RWPE1 (cell line): ENCODE measurements around the gene USE1.

Experiments used
- CTCF ChIA-PET: fragments of 350-600 bp; sonication (Branson Sonifier 250); formaldehyde crosslinking; extraction: SDS; loops from one replicate; lab custom pipeline; 2021; lab: Yijun Ruan, JAX
- POLR2A ChIA-PET: fragments of 400-600 bp; formaldehyde crosslinking; extraction: SDS; loops from one replicate; lab custom pipeline; 2020; ENCODE audit warnings: antibody characterized with exemption; ENCODE audit not compliant: low non-redundant PET; lab: Yijun Ruan, JAX
- DNase-seq: peaks from one replicate; pipeline ENCODE4 v3.0.0; 2012; ENCODE audit warnings: low spot score
- H3K27ac ChIP-seq: fragments of 450-650 bp; 2 replicates; pipeline ENCODE4 v1.5.1; 2017
- TF ChIP-seq, protein P1 (sequence below): fragments of 450-650 bp; conservative IDR thresholded peaks from 2 replicates; pipeline ENCODE4 v1.5.1; 2017; ENCODE audit warnings: low read depth, mild to moderate bottlenecking

Gene USE1

DNA sequence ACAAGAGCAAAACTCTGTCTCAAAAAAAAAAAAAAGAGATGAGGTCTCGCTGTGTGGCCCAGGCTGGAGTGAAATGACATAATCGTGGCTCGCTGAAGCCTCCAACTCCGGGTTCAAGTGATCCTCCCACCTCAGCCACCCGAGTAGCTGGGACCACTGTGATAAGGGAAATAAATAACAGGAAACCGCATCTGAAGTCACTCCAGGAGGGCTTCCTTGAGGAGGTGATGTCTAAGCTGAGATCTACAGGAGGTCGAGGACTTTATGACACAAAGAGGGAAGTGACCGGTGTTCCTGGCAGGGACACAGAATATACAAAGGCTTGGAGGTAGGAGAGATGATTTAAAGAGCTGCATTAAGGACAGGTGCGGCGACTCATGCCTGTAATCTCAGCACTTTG is 39.5 kb downstream of the USE1 start:
- H3K27ac ChIP-seq: peak overlapping the region; percentile 30
- TF ChIP-seq, protein P1, sequence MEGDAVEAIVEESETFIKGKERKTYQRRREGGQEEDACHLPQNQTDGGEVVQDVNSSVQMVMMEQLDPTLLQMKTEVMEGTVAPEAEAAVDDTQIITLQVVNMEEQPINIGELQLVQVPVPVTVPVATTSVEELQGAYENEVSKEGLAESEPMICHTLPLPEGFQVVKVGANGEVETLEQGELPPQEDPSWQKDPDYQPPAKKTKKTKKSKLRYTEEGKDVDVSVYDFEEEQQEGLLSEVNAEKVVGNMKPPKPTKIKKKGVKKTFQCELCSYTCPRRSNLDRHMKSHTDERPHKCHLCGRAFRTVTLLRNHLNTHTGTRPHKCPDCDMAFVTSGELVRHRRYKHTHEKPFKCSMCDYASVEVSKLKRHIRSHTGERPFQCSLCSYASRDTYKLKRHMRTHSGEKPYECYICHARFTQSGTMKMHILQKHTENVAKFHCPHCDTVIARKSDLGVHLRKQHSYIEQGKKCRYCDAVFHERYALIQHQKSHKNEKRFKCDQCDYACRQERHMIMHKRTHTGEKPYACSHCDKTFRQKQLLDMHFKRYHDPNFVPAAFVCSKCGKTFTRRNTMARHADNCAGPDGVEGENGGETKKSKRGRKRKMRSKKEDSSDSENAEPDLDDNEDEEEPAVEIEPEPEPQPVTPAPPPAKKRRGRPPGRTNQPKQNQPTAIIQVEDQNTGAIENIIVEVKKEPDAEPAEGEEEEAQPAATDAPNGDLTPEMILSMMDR: no peak
- no peak for DNase-seq
- ChIA-PET CTCF (interaction anchor here (1.0 kb wide), 1 partner anchor 28 kb away, joined by 3 read pairs; no protein-coding TSS in a partner anchor), POLR2A (interaction anchor here (1.0 kb wide), 1 partner anchor 14 kb away, joined by 3 read pairs; no protein-coding TSS in a partner anchor)

DNA sequence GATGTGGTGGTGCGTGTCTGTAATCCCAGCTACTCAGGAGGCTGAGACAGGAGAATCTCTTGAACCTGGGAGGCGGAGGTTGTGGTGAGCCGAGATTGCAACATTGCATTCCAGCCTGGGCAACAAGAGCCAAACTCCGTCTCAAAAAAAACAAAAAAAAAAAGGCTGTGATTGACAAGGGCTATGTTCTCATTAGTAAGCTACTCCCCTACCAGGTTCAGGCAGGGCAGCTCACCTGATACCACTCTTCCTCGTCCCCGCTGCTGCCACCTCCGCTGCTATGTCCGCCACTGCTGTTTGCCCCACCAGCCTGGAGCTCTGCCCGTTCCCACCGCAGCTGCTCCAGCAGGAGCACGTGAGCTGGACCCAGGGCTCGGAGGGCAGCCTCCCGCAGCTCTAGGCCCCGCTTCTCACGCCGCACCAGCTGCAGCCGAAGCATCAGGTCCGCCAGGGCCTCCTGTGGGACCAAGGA is 40.0 kb downstream of the USE1 start:
- ChIA-PET POLR2A (interaction anchor here (1.0 kb wide), 1 partner anchor 15 kb away, joined by 3 read pairs; no protein-coding TSS in a partner anchor), CTCF (interaction anchor here (0.6 to 1.0 kb wide), 2 partner anchors 27 to 478 kb away, joined by 3 to 4 read pairs; no protein-coding TSS in a partner anchor)
- peak overlapping the region; percentile 30 for H3K27ac ChIP-seq
- DNase-seq: no peak
- TF ChIP-seq, protein P1: no peak

DNA sequence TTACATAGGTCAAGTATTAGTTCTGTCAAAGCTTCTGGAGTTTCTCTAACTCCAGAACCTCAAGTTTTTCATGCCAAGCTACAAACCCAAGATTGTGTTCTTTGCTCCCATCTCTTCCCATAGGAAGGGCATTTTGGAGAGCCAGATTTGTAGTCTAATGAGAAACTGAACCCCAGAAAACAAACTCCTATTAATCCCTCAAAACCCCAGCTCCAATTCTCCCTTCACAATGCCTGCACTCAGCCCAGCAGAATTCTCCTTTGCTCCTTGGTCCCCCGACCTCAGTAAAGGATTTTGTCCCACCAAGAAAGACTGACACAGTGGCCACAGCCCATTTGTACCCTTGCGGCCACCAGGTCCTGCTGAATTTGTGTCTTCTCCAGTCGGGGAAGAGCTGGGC is 41.0 kb downstream of the USE1 start:
- ChIA-PET POLR2A (interaction anchor here (0.6 kb wide), 1 partner anchor 22 kb away, joined by 3 read pairs; no protein-coding TSS in a partner anchor), CTCF (interaction anchor here (0.6 kb wide), 1 partner anchor 42 kb away, joined by 3 read pairs; no protein-coding TSS in a partner anchor)
- TF ChIP-seq, protein P1: no peak
- no peak overlapping the region for H3K27ac ChIP-seq
- DNase-seq: no peak

DNA sequence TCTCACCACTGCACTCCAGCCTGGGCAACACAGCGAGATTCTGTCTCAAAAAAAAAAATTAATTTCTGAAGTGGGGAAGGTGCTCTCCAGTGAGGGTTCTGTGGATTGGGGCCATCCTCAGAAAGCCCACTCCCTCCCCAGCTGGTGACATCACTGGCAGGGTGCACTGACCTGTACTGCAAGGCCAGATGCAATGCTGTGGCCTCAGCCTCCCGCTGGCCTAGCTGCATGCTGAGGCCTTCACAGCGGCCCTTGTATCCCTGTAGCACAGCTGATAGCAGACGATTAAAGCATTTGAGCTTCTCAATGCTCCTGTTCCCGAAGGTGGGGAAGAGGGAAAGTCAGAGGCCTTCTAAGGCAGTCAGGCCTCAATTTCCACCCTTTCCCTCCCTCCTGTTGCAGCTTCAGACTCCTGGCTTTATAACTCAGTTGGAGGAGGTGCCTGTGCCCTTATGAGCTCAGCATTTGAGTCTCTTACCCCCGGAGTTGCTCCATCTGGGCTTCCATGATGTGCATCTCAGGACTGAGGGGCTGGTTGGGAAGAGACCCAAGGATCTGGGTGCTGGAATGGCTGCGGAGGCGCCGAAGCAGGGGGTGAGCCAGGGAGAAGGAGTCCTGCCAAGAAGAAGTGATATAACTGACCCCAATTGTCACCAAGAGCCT is 44.1 kb downstream of the USE1 start:
- DNase-seq: no peak
- POLR2A ChIA-PET: no interaction called here
- no peak overlapping the region for H3K27ac ChIP-seq
- CTCF ChIA-PET: interaction anchor here (0.6 to 0.7 kb wide), 2 partner anchors 11 to 1020 kb away, joined by 3 to 5 read pairs; no protein-coding TSS in a partner anchor
- TF ChIP-seq, protein P1: no peak

DNA sequence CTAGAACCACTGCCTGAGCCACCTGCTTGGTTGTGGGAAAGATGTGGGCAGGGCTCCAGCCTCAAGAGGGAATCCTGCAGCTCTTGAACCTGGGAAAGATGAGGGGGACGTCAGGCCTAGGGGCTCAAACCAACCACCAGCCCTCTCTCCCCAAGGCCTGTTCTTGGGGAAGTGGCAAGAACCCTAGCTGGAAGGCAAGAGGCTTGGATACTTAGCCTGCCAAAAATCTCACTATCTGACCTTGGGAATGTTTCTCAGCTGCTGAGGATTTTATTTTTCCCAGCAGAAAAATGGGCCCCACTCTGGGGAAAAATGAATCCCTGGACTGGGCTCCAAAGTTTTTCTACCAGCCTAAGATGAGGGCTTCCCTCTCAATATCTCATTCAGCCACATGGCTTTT is 44.8 kb downstream of the USE1 start:
- ChIA-PET POLR2A (no interaction called here), CTCF (interaction anchor here (0.5 to 1.7 kb wide), 8 partner anchors 7 to 101 kb away, joined by 3 to 15 read pairs (median 8); partner anchors contain the start of gene ANKLE1)
- DNase-seq: no peak
- H3K27ac ChIP-seq: no peak overlapping the region
- TF ChIP-seq, protein P1: no peak

DNA sequence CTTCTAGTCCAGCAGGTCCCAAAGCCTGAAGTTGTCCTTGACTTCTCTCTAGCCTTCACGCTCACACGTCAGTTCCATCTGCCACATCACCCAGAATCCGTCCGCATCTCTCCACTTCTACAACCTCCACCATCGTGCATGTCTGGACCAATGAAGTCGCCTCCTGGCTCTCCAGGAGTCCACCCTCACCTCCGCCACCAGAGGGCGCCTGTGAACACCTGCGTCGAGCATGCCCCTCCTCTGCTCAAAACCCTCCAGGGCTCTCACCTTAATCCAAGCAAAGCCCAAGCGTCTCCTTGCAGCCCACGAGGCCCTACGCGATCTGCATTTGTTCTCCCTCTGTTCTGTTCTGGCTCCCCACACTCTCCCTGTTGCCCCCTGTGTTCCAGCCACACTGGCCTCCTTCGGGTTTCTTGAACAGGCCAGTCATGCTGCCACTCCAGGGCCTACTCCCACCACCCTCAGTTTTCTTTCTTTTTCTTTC is 45.7 kb downstream of the USE1 start:
- CTCF ChIA-PET: interaction anchor here (0.6 to 1.7 kb wide), 9 partner anchors 8 to 100 kb away, joined by 3 to 15 read pairs (median 5); partner anchors contain the start of gene ANKLE1

More for the DNA sequence above, 45.7 kb downstream of the USE1 start:
- TF ChIP-seq, protein P1: peak; percentile 99
- POLR2A ChIA-PET: interaction anchor here (0.6 kb wide), 1 partner anchor 38 kb away, joined by 4 read pairs; no protein-coding TSS in a partner anchor
- peak; percentile 94 for DNase-seq
- peak overlapping the region; percentile 52 for H3K27ac ChIP-seq
